Small intestine (tissue), 7 donors: ENCODE results near the gene NR2F1. TPM values are rescaled to one million over a fixed set of nuclear protein-coding genes. Genes with fewer than 3 reads are reported as not detected.

Experiments
- DNase-seq, 2 donors: peaks; one replicate each; pipeline versions ENCODE4 v3.0.0 to v3.0.0-alpha.2; 2013
- FAIRE-seq: peaks from 2 replicates; lab custom pipeline; 2012; peaks lifted over from hg19 to GRCh38; lab: Jason Lieb, UNC
- H3K27ac ChIP-seq, 3 donors: one replicate each; pipeline ENCODE4 v1.5.1; 2013; ENCODE audit warnings: low read length in 2 of 3, mild to moderate bottlenecking in 2 of 3, control low read depth in 1 of 3, inconsistent platforms in 1 of 3, low read depth in 1 of 3, moderate library complexity in 1 of 3
- H3K27me3 ChIP-seq, 3 donors: one replicate each; pipeline ENCODE4 v1.6.1; 2013; ENCODE audit warnings: low read length in 3 of 3, inconsistent platforms in 1 of 3; ENCODE audit not compliant: control insufficient read depth in 3 of 3, insufficient read depth in 3 of 3
- H3K36me3 ChIP-seq, 3 donors: one replicate each; pipeline ENCODE4 v1.6.1; 2013; ENCODE audit warnings: low read length in 3 of 3, inconsistent platforms in 1 of 3, low read depth in 1 of 3, mild to moderate bottlenecking in 1 of 3, moderate library complexity in 1 of 3; ENCODE audit not compliant: control insufficient read depth in 3 of 3, insufficient read depth in 2 of 3
- H3K4me1 ChIP-seq, 3 donors: one replicate each; pipeline ENCODE4 v1.6.1; 2013; ENCODE audit warnings: low read length in 2 of 3, inconsistent platforms in 1 of 3, low read depth in 1 of 3, mild to moderate bottlenecking in 1 of 3, moderate library complexity in 1 of 3; ENCODE audit not compliant: control insufficient read depth in 3 of 3, insufficient read depth in 2 of 3
- H3K4me3 ChIP-seq, 3 donors: one replicate each; pipeline ENCODE4 v1.5.1; 2013; ENCODE audit warnings: low read length in 3 of 3, control low read depth in 1 of 3, inconsistent platforms in 1 of 3, low read depth in 1 of 3, mild to moderate bottlenecking in 1 of 3, moderate library complexity in 1 of 3
- H3K9me3 ChIP-seq, 2 donors: one replicate each; pipeline ENCODE4 v1.6.1; 2013; ENCODE audit warnings: low read depth in 1 of 2, low read length in 1 of 2; ENCODE audit not compliant: control insufficient read depth in 2 of 2, insufficient read depth in 1 of 2
- WGBS, 3 donors: extraction: QIAGEN DNeasy Blood & Tissue Kit; methylation state at CpG; one replicate each; pipeline ENCODE4 v1.1.7; 2013; 5-methylcytosine and 5-hydroxymethylcytosine counted together
- polyA plus RNA-seq, 4 donors: library from polyadenylated mRNA; stranded (reverse) in 3 of 4; unstranded in 1 of 4; fragments of 200-250 nt in 3 of 4; fragments of 120-200 nt in 1 of 4; gene quantifications; one replicate each; pipeline versions ENCODE4 v1.2.1 to v1.2.3, GENCODE V29; 2013
- donor health status: healthy with polysubstance abuse.
- donor health status: control.
- donor health status: control.
- donor health status: Bipolar disorder and iron deficiency.
- donor health status: healthy.

The NR2F1 gene
- polyA plus RNA-seq, 4 donors, result 0.67 to 12.1 (median 3.7) TPM

DNA sequence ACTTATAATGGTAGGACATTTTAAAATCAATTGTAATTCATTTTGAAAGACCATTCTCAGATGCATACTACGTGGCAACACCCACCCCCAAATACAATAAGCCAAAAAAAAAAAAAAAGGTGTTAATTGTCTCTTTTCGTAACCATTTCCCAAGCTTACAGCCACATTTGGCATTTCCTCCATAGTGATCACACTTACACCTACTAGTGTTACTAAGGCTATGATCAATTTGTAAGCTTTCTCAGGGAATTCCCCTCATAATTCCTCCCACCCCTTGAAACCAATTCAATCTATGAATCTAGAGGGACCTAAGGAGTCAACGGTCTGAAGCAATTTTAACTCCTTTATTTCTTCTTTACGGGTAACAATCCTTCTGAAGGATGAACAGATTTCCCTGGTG lies 40.1 kb downstream of the NR2F1 start:
- Histone ChIP-seq H3K9me3 (no peaks in the 10 kb centered on the region), H3K4me1 (peaks cover 0 to 4% (median 0%) of the 10 kb centered on the region in 3 donors), H3K27ac (no peak overlapping the region), H3K36me3 (no peaks in the 10 kb centered on the region), H3K27me3 (no peaks in the 10 kb centered on the region), H3K4me3 (no peak overlapping the region)
- DNase-seq, result no peak
- WGBS, 3 donors, result 65 to 74% (median 73%) methylated on average over 4 of the region's 4 CpGs
- FAIRE-seq, result no peak

DNA sequence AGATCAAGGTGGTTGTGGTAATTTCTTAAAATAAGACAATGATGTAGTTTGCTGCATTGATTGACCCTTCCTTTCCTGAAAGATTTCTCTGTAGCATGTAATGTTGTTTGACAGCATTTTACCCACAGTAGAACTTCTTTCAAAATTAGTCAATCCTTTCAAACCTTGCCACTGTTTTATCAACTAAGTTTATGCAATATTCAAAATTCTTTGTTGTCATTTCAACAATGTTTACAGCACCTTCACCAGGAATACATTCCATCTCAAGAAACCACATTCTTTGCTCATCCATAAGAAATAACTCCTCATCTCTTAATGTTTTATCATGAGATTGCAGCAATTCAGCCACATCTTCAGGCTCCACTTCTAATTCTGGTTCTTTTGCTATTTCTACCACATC lies 43.8 kb downstream of the NR2F1 start:
- no peak for DNase-seq
- H3K9me3 ChIP-seq, result no peaks in the 10 kb centered on the region
- FAIRE-seq, result no peak
- H3K4me1 ChIP-seq, result peaks cover 0 to 1% (median 0%) of the 10 kb centered on the region in 3 donors
- no peak overlapping the region for H3K4me3 ChIP-seq
- H3K27ac ChIP-seq, result no peak overlapping the region
- no peaks in the 10 kb centered on the region for H3K27me3 ChIP-seq
- no peaks in the 10 kb centered on the region for H3K36me3 ChIP-seq

GRCh38 chr5:93632327-93632726 lies 49.3 kb downstream of the NR2F1 start:
- 84 to 94% (median 89%) methylated on average over 4 of the region's 4 CpGs for WGBS, 3 donors
- no peak for FAIRE-seq
- Histone ChIP-seq H3K4me1 (no peaks in the 10 kb centered on the region), H3K9me3 (no peaks in the 10 kb centered on the region), H3K27ac (no peak overlapping the region), H3K4me3 (no peak overlapping the region), H3K36me3 (no peaks in the 10 kb centered on the region), H3K27me3 (no peaks in the 10 kb centered on the region)
- no peak for DNase-seq

GRCh38 chr5:93635991-93636390 lies 53.0 kb downstream of the NR2F1 start:
- FAIRE-seq (no peak), DNase-seq (no peak)
- H3K27me3 ChIP-seq, result no peaks in the 10 kb centered on the region

DNA sequence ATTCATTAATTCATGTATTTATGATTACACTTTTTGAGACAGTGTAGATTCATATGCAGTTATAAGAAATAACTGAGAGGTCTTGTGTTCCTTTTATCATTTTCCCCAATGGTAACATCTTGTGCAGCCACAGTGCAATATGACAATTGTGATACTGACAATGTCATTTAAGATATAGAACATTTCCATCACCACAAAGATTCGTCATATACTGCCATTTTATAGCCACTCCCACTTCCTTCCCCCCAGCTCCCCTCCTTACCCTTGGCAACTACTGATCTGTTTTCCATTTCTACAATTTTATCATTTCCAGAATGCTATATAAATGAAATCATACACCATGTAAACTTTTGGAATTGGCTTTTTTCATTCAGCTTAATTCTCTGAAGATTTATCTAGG lies 53.8 kb downstream of the NR2F1 start:
- DNase-seq, result no peak
- Histone ChIP-seq H3K27me3 (no peaks in the 10 kb centered on the region), H3K4me3 (no peak overlapping the region), H3K4me1 (no peaks in the 10 kb centered on the region), H3K9me3 (peaks cover 0 to 3% of the 10 kb centered on the region in 2 donors), H3K27ac (no peak overlapping the region), H3K36me3 (no peaks in the 10 kb centered on the region)
- no peak for FAIRE-seq
- 66 to 91% (median 71%) methylated on average over 1 of the region's 1 CpG for whole genome bisulfite sequencing, 3 donors

More at GRCh38 chr5:93635991-93636390, 53.0 kb downstream of the NR2F1 start:
- Histone ChIP-seq H3K9me3 (peaks cover 0 to 3% of the 10 kb centered on the region in 2 donors), H3K36me3 (no peaks in the 10 kb centered on the region), H3K27ac (no peak overlapping the region), H3K4me3 (no peak overlapping the region), H3K4me1 (no peaks in the 10 kb centered on the region)

GRCh38 chr5:93637697-93638096 lies 54.7 kb downstream of the NR2F1 start:
- Histone ChIP-seq H3K4me3 (no peak overlapping the region), H3K36me3 (no peaks in the 10 kb centered on the region), H3K27me3 (no peaks in the 10 kb centered on the region), H3K9me3 (peaks cover 0 to 3% of the 10 kb centered on the region in 2 donors), H3K27ac (no peak overlapping the region), H3K4me1 (no peaks in the 10 kb centered on the region)
- DNase-seq (peak; percentile 31 to 87), FAIRE-seq (no peak)
- WGBS, 3 donors, result 15 to 55% (median 33%) methylated on average over 2 of the region's 2 CpGs

- Histone ChIP-seq H3K36me3 (no peaks in the 10 kb centered on the region), H3K27me3 (no peaks in the 10 kb centered on the region), H3K27ac (no peak overlapping the region), H3K9me3 (peaks cover 0 to 3% of the 10 kb centered on the region in 2 donors), H3K4me3 (no peak overlapping the region), H3K4me1 (no peaks in the 10 kb centered on the region)
- 95 to 97% (median 96%) methylated on average over 3 of the region's 3 CpGs for WGBS, 3 donors
- FAIRE-seq (no peak), DNase-seq (no peak)
Measured at GRCh38 chr5:93642526-93642925, 59.5 kb downstream of the NR2F1 start.

Other genes starting within 250 kb of the NR2F1 start
- 1 to 10 TPM in 3 of 4 donors, under 1 TPM in 1; 0.89 to 7.0 (median 4.0) TPM for gene NR2F1-AS1, start 2.0 kb upstream of the NR2F1 start, polyA plus RNA-seq
- under 1 TPM in 3 of 4 donors, not detected in 1; under 0.01 to 0.04 (median 0.03) TPM for gene POU5F2, start 158.4 kb downstream of the NR2F1 start, polyA plus RNA-seq